ENCODE results near the gene KCNK17.

DNA sequence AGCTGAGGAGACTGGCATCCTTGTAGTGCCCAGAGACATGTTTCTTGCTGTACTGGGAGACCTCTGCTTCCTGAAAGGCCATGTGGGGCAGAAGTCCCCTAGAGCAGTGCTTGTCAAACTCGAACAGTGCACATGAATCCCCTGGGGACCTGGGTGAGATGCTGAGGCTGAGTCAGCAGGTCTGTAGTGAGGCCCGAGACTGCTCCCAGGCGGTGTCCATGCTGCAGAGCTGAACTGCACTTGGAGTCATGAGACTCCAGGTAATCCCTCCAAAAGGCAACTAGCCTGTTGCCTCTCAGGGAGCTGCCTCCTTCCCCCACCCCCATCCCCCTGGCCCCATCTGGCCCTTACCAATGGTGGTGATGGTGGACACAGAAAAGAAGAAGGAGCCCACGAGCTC lies 3.7 kb downstream of the KCNK17 start:
- TF ChIP-seq EZH2 (IDR thresholded peaks at IDR 0.05; ENCODE audit: borderline replicate concordance, low read depth, low read length, severe bottlenecking) (no peak), POLR2AphosphoS5 (IDR thresholded peaks at IDR 0.05; ENCODE audit: insufficient read depth, low read depth, low read length) (no peak), GATA2 (IDR thresholded peaks at IDR 0.05; ENCODE audit: insufficient read depth, insufficient read length, low read depth, low read length) (no peak), POLR2A (IDR thresholded peaks at IDR 0.05; ENCODE audit: low read depth, low read length) (no peak), FOS (IDR thresholded peaks at IDR 0.05; ENCODE audit: borderline replicate concordance, insufficient read depth, low read length) (no peak), MYC (IDR thresholded peaks at IDR 0.05; ENCODE audit: low read depth, low read length) (no peak)
- TF ChIP-seq, protein P1, sequence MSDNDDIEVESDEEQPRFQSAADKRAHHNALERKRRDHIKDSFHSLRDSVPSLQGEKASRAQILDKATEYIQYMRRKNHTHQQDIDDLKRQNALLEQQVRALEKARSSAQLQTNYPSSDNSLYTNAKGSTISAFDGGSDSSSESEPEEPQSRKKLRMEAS (IDR thresholded peaks at IDR 0.05; ENCODE audit: insufficient read depth, insufficient read length): no peak
- TF ChIP-seq, protein P2, sequence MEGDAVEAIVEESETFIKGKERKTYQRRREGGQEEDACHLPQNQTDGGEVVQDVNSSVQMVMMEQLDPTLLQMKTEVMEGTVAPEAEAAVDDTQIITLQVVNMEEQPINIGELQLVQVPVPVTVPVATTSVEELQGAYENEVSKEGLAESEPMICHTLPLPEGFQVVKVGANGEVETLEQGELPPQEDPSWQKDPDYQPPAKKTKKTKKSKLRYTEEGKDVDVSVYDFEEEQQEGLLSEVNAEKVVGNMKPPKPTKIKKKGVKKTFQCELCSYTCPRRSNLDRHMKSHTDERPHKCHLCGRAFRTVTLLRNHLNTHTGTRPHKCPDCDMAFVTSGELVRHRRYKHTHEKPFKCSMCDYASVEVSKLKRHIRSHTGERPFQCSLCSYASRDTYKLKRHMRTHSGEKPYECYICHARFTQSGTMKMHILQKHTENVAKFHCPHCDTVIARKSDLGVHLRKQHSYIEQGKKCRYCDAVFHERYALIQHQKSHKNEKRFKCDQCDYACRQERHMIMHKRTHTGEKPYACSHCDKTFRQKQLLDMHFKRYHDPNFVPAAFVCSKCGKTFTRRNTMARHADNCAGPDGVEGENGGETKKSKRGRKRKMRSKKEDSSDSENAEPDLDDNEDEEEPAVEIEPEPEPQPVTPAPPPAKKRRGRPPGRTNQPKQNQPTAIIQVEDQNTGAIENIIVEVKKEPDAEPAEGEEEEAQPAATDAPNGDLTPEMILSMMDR (IDR thresholded peaks at IDR 0.05; ENCODE audit: extremely low read depth in 1 of 2, insufficient read depth in 1 of 2, low read depth in 1 of 2, low read length in 2 of 2): no peak
